Measurements from ENCODE around the gene ESF1.

Gene ESF1

DNA sequence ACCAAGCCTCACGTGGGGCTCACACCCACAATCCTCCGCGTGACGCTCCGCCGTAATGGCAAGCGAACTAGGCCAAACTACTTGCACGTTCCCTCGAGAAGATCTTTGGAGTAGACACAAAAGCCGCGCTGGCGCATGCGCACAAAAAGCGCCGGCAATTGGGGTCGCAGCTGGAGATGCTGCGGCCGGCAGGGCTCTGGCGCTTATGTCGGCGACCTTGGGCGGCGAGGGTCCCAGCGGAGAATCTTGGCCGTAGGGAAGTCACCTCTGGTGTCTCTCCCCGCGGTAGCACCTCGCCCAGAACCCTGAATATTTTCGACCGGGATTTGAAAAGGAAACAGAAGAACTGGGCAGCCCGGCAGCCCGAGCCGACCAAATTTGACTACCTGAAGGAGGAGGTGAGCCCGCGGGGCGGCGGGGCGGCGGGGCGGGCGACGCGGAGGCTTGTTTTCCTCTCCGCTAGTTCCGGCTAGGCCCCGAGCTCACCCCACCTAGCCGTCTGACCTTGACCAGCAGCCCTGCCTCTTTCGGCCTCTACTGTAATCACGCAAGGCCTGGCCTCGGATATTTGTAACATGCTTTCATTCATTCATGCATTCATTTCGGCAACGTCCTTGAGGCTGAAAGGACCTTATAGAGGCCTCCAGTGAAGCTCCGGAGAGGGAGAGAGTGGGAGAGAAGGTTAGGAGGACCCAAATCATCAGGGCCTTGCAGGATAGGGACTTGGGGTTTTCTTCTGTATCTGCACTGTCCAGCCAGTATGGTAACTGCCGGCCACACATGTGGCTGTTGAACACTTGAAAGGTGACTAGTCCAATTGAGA, at the start of gene ESF1, which contains the start of gene NDUFAF5:
ESF1 (minus strand) TSS at position 27 of the 823 bp plus-strand sequence. CDS start 1,779 bp downstream, outside the sequence.
NDUFAF5 (plus strand) TSS at position 136 of the 823 bp plus-strand sequence; CDS start at position 177, 41 bp downstream.
- in situ Hi-C loops (cut with HindIII; ENCODE audit: low sequenced_read_pairs), result no loop called here

DNA sequence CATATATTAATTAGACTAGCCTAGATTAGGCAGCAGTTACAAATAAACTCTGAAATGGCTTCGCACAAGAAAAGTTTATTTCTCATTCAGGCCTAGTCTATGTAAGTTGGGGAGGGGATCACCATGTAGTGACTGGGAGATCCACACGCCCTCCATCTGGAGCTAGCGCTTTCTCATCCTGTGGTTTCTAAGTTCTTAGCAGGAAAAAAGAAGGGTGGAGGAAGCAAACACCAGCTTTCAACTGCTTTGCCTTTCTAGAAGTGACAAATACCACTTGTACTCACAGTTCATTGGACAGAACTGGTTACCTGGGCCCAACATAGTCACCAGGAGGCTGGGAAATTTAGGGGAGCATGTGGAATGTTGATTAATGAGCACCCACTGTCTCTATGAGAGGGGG, 46.8 kb upstream of the ESF1 start:
- TF ChIP-seq, protein P1, sequence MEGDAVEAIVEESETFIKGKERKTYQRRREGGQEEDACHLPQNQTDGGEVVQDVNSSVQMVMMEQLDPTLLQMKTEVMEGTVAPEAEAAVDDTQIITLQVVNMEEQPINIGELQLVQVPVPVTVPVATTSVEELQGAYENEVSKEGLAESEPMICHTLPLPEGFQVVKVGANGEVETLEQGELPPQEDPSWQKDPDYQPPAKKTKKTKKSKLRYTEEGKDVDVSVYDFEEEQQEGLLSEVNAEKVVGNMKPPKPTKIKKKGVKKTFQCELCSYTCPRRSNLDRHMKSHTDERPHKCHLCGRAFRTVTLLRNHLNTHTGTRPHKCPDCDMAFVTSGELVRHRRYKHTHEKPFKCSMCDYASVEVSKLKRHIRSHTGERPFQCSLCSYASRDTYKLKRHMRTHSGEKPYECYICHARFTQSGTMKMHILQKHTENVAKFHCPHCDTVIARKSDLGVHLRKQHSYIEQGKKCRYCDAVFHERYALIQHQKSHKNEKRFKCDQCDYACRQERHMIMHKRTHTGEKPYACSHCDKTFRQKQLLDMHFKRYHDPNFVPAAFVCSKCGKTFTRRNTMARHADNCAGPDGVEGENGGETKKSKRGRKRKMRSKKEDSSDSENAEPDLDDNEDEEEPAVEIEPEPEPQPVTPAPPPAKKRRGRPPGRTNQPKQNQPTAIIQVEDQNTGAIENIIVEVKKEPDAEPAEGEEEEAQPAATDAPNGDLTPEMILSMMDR (IDR thresholded peaks at IDR 0.05; ENCODE audit: low read depth, low read length, missing control alignments), result no peak
- DNase-seq (ENCODE audit: low read depth), result no peak
- in situ Hi-C loops (cut with HindIII; ENCODE audit: low sequenced_read_pairs), result no loop called here
- H3K4me3 ChIP-seq (ENCODE audit: low read depth, low read length), result no peak overlapping the region

More for the DNA sequence above, at the start of gene ESF1, which contains the start of gene NDUFAF5:
- H3K4me3 ChIP-seq (ENCODE audit: low read depth, low read length), result peak within 1 kb of the TSS; percentile 91
- TF ChIP-seq, protein P1 (IDR thresholded peaks at IDR 0.05; ENCODE audit: low read depth, low read length, missing control alignments), result no peak
- DNase-seq (ENCODE audit: low read depth), result peak; percentile 94

GRCh38 chr20:13825465-13825864, 40.7 kb upstream of the ESF1 start:
- in situ Hi-C loops (cut with HindIII; ENCODE audit: low sequenced_read_pairs), result no loop called here
- TF ChIP-seq, protein P1 (IDR thresholded peaks at IDR 0.05; ENCODE audit: low read depth, low read length, missing control alignments), result no peak
- DNase-seq (ENCODE audit: low read depth), result no peak
- no peak overlapping the region for H3K4me3 ChIP-seq (ENCODE audit: low read depth, low read length)

GRCh38 chr20:13824459-13824858, 39.7 kb upstream of the ESF1 start:
- TF ChIP-seq, protein P1 (IDR thresholded peaks at IDR 0.05; ENCODE audit: low read depth, low read length, missing control alignments), result no peak
- in situ Hi-C loops (cut with HindIII; ENCODE audit: low sequenced_read_pairs), result loop anchor here (25.0 kb wide), 1 partner anchor 238 kb away; no protein-coding TSS in a partner anchor
- DNase-seq (ENCODE audit: low read depth), result no peak
- no peak overlapping the region for H3K4me3 ChIP-seq (ENCODE audit: low read depth, low read length)

DNA sequence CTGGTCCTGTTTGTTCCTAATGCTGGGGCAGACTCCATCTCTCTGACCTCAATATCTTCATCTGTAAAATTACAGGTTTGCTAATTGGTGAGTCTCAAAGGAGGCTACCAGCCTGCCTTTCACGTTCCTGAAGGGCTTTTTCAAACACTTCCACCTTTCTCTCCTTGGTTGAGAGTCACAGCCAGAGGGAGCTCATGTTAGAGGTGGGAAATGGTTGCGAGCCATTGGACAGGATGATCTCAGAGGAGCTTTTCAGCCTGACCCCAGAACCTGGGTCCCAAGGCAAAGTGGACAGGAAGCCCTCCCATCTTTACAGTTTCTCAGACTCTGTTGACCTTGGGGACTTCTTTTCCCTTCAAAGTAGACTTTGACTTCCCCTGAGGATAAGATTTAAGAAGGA, 37.7 kb upstream of the ESF1 start:
- in situ Hi-C loops (cut with HindIII; ENCODE audit: low sequenced_read_pairs), result loop anchor here (25.0 kb wide), 1 partner anchor 240 kb away; no protein-coding TSS in a partner anchor
- DNase-seq (ENCODE audit: low read depth), result no peak
- H3K4me3 ChIP-seq (ENCODE audit: low read depth, low read length), result no peak overlapping the region
- TF ChIP-seq, protein P1 (IDR thresholded peaks at IDR 0.05; ENCODE audit: low read depth, low read length, missing control alignments), result no peak

DNA sequence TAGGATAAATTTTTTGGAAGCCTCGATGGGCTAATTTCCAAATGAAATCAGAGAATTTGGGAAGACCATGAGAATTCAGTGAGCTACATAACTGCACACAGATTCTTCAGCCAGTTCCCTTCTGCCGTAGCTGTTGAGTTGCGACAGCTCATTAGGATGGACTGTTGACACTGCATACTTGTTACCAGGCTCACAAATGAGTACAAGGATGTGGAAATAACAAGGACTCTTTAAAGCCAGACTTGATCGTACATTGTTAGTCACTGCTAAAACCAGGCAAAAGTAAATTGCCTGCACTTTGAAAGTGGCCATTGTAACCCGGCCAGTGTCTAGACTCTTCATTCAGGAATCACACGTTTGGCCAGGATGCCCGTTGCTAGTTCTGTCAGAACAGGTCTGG, 37.2 kb upstream of the ESF1 start:
- no peak for DNase-seq (ENCODE audit: low read depth)
- H3K4me3 ChIP-seq (ENCODE audit: low read depth, low read length), result no peak overlapping the region
- in situ Hi-C loops (cut with HindIII; ENCODE audit: low sequenced_read_pairs), result loop anchor here (25.0 kb wide), 1 partner anchor 240 kb away; no protein-coding TSS in a partner anchor
- TF ChIP-seq, protein P1 (IDR thresholded peaks at IDR 0.05; ENCODE audit: low read depth, low read length, missing control alignments), result no peak
